Effector memory CD4-positive, alpha-beta T cell (primary cell): ENCODE measurements around the gene C9orf50.

ENCODE experiments used
- DNase-seq, 3 donors: peaks; one replicate each; pipeline ENCODE4 v3.0.0-alpha.2; 2020
- H3K27ac ChIP-seq: 2 replicates; pipeline ENCODE4 v1.7.0; 2013; ENCODE audit warnings: mild to moderate bottlenecking, low read length, moderate library complexity; ENCODE audit not compliant: insufficient read depth, poor library complexity, severe bottlenecking
- H3K27me3 ChIP-seq: replicated peaks from 2 replicates; pipeline ENCODE4 v1.7.0; 2013; ENCODE audit warnings: mild to moderate bottlenecking, low read length; ENCODE audit not compliant: insufficient read depth, control insufficient read depth, poor library complexity, severe bottlenecking
- H3K36me3 ChIP-seq: 2 replicates; pipeline ENCODE4 v1.7.0; 2013; ENCODE audit warnings: mild to moderate bottlenecking, low read length, moderate library complexity; ENCODE audit not compliant: control insufficient read depth, insufficient read depth
- H3K4me1 ChIP-seq: 2 replicates; pipeline ENCODE4 v1.7.0; 2013; ENCODE audit warnings: low read length, mild to moderate bottlenecking; ENCODE audit not compliant: control insufficient read depth, insufficient read depth, poor library complexity, severe bottlenecking
- H3K4me3 ChIP-seq: 2 replicates; pipeline ENCODE4 v1.7.0; 2013; ENCODE audit warnings: low read length, low read depth, mild to moderate bottlenecking; ENCODE audit not compliant: insufficient read depth, poor library complexity, severe bottlenecking
- H3K9me3 ChIP-seq: 2 replicates; pipeline ENCODE4 v1.7.0; 2013; ENCODE audit warnings: mild to moderate bottlenecking, low read length, moderate library complexity; ENCODE audit not compliant: control insufficient read depth

C9orf50 gene

DNA sequence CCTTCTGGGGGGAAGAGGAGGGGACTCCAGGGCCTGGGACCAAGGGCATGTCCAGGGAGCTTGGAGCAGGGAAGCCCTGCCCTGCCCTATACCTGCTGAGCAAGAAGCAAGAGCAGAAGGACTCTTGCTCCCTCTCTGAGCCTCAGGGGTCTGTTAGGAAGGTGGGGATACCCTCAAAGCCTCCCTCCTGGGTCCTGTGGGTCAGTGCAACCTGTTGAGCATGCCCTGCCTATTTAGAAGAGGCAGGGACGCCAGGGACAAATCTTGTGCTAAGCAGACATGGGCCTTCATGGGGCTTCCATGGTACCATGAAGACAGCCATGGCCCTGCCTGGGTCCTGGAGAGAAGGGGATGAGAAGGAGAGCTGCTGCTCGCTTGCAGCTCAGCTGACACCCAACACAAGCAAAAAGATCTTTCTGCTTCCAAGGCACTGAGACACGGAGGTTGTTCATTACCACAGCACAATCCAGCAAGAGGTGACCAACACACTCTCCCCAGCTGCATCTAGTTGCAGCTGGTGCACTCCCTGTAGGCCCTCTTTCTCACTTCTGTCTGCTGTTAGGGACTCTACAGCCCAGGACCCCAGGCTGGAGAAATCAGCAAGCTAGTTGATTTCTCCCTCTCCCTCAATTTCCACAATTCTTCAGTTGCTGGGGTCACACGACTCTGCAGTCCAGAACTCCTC is 39.3 kb downstream of the C9orf50 start:
- no peaks in the 10 kb centered on the region for H3K27me3 ChIP-seq
- DNase-seq, result no peak
- H3K4me1 ChIP-seq, result peaks cover 34% of the 10 kb centered on the region

DNA sequence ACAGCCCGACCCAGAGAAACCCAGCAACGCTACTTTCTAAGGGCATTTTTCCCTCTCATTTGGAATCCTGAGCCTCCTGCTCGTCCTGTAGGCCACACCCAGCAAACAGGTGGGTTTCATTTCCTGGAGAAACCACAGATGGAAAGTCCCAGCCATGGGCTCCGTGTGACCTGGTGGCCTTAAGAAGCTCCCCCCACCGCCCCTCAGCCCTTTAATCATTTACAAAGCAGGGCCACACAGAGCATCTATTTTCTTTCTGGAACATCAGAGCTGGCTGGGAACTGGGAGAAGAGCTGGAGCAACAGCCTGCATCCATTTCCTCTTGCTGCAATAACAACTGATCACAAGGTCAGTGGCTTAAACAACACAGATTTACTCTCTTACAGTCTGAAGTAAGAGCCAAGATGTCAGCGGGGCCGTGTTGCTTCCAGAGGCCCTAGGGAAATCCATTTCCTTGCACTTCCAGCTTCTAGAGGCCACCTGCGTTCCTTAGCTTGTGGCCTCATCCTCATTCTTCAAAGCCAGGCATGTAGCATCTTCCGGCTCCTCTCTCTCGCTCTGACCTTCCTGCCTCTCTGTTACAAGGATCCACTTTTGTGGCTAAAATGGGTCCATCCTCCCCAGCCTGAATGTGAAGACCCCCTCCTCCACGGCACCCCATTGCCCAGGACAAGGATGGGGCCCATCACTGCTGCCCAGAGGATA is 40.5 kb downstream of the C9orf50 start:
- Histone ChIP-seq H3K27ac (no peak overlapping the region), H3K4me3 (no peak overlapping the region), H3K4me1 (peaks cover 34% of the 10 kb centered on the region), H3K36me3 (no peaks in the 10 kb centered on the region), H3K27me3 (no peaks in the 10 kb centered on the region), H3K9me3 (no peaks in the 10 kb centered on the region)
- peak in 1 of 3 donors; percentile 18 for DNase-seq

More for the DNA sequence above, 39.3 kb downstream of the C9orf50 start:
- Histone ChIP-seq H3K36me3 (no peaks in the 10 kb centered on the region), H3K4me3 (no peak overlapping the region), H3K27ac (no peak overlapping the region), H3K9me3 (no peaks in the 10 kb centered on the region)

DNA sequence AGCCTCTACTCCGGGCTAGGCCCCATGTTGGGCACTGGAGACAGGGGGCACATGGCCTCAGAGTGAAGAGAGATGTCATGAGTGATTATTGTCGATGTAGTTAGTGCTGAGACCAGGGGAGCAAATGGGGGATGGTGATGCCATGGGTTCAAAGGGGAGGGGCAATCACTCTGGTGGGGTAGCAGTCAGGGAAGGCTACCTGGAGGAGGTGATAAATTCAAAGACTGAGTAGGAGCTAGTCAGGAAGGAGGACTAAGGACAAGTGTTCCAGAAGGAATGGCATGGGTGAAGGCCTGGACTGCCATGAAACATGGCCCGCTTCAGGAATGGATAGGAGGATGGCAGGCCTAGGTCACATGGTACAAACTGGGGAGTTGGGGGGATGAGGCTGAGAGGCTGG is 41.6 kb downstream of the C9orf50 start:
- Histone ChIP-seq H3K4me3 (no peak overlapping the region), H3K27me3 (no peaks in the 10 kb centered on the region), H3K27ac (no peak overlapping the region), H3K9me3 (no peaks in the 10 kb centered on the region), H3K36me3 (no peaks in the 10 kb centered on the region), H3K4me1 (peaks cover 30% of the 10 kb centered on the region)
- DNase-seq, result no peak

DNA sequence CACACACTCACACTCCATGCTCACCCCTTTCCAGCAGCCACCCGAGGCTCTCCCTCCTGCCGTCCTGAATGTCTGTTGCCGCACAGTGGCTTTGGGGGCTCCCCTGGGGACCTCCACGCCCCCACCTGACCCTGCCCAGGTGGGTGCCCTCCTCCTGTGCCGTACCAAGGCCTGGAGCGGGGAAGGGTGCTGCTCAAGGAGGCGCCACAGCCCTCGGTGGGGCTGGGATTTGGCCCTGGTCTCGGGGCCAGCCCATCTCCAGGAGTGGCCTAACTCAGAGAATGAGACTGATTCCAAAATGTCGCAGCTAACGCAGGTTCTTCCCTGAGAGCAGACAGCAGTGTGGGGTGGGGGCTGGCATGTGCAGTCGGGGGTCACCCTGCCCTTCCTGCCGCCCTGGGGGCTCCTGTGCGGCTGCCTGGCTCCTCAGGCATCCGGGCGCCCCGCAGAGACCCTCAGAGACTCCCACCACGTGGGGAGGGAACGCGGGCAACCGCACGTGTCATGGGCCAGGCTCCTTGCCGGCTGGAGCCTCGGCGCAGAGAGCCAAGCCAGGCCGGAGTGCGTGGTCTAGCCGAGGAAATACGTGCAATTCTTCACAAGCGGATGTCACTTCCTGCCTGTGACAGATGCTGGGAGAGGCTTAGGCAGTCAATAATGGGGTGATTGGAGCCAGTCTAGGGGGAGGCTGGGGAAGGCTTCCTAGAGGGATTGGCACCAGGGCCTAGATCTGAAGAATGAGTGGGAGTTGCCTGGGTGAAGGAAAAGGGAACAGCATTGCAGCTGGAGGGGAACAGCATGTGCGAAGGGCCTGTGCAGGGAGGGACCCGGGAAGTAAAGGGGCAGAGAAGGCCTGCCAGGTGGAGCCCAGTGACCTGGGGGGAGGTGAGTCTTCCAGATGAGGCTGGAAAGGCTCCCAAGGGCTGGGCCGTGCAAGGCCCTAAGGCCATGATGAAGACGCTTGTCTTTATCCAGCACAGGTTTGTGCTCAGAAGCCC is 44.1 kb downstream of the C9orf50 start:
- no peaks in the 10 kb centered on the region for H3K9me3 ChIP-seq
- no peak overlapping the region for H3K4me3 ChIP-seq
- no peaks in the 10 kb centered on the region for H3K27me3 ChIP-seq
- H3K27ac ChIP-seq, result no peak overlapping the region
- no peak for DNase-seq
- H3K4me1 ChIP-seq, result peaks cover 14% of the 10 kb centered on the region
- H3K36me3 ChIP-seq, result no peaks in the 10 kb centered on the region

DNA sequence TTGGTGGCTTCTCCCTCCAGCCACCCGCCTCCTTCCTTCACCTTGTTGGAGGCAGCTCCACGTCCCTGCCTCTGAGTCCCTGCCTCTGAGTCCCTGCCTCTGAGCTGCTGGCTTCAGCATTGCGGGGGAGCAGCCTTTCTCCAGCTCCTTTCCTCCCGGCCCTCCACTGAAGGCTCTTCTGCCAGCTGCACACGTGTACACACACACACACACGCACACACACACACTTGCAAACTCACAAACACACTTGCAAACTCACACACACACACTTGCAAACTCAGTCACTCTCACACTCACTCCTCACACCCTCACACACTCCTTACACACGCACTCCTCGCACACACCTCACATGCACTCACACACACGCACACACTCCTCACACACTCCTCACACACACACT is 45.1 kb downstream of the C9orf50 start:
- Histone ChIP-seq H3K4me1 (peaks cover 14% of the 10 kb centered on the region), H3K27ac (no peak overlapping the region)
- no peak for DNase-seq

DNA sequence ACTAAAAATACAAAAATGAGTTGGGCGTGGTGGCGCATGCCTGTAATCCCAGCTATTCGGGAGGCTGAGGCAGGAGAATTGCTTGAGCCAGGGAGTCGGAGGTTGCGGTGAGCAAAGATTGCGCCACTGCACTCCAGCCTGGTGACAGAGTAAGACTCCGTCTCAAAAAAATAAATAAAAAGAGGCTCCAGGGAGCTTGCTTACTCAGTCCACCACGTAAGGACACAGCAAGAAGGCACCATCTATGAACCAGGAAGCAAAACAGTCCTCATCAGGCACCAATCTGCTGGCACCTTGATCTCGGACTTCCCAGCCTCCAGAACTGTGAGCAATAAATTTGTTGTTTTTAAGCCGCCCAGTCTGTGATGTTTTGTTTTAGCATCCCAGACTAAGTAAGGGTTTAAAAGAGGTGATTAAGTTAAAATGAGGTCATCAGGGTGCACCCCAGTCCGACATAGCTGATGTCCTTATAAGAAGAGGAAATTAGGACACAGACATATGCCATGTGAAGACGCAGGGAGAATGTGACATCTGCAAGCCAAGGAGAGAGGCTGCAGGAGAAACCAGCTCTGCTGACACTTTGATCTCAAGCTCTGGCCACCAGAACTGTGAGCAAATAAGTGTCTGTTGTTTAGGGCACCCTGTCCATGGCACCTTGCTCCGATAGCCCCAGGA is 45.9 kb downstream of the C9orf50 start:
- no peaks in the 10 kb centered on the region for H3K36me3 ChIP-seq
- H3K4me1 ChIP-seq, result peaks cover 6% of the 10 kb centered on the region
- no peaks in the 10 kb centered on the region for H3K9me3 ChIP-seq
- H3K27me3 ChIP-seq, result no peaks in the 10 kb centered on the region
- H3K4me3 ChIP-seq, result no peak overlapping the region
- no peak for DNase-seq
- H3K27ac ChIP-seq, result no peak overlapping the region

More for the DNA sequence above, 45.1 kb downstream of the C9orf50 start:
- Histone ChIP-seq H3K27me3 (no peaks in the 10 kb centered on the region), H3K9me3 (no peaks in the 10 kb centered on the region), H3K4me3 (no peak overlapping the region), H3K36me3 (no peaks in the 10 kb centered on the region)

DNA sequence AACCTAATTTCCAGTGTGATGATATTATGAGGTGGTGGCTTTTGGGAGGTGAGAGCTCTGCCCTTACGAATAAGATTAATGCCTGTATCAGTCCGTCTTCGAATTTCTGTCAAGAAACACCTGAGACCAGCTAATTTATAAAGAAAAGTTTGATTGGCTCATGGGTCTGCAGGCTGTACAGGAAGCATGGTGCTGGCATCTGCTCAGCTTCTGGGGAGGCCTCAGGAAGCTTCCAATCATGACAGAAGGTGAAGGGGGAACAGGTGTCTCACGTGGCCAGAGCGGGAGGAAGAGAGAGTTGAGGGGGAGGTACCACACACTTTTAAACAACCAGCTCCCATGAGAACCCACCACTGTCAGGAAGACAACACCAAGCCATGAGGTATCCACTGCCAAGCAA is 46.9 kb downstream of the C9orf50 start:
- Histone ChIP-seq H3K4me1 (peaks cover 7% of the 10 kb centered on the region), H3K4me3 (no peak overlapping the region), H3K27me3 (peaks cover 5% of the 10 kb centered on the region), H3K36me3 (no peaks in the 10 kb centered on the region), H3K9me3 (no peaks in the 10 kb centered on the region), H3K27ac (no peak overlapping the region)
- DNase-seq, result no peak

DNA sequence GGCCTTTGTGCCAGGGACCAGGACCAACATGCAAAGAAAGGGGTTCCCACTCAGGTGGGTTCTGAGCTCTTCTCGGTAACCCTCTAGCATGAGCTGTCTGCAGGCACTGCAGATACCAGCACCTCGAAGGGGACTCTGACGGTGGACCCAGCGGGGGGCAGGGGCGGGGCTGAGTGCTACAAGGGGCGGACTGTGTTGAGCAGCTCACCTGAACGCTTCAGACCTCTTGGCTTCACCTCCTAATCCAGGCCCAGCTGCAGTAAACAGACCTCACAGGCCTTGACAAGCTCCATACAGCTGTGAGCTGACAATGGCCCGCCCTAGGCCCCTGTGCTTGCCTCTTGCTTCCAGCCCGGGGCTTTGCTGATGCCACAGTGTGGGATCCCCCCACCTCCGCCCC is 48.4 kb downstream of the C9orf50 start:
- H3K36me3 ChIP-seq, result no peaks in the 10 kb centered on the region
- no peak for DNase-seq
- H3K4me3 ChIP-seq, result no peak overlapping the region
- no peak overlapping the region for H3K27ac ChIP-seq
- H3K27me3 ChIP-seq, result peaks cover 5% of the 10 kb centered on the region
- no peaks in the 10 kb centered on the region for H3K9me3 ChIP-seq
- H3K4me1 ChIP-seq, result peaks cover 14% of the 10 kb centered on the region

DNA sequence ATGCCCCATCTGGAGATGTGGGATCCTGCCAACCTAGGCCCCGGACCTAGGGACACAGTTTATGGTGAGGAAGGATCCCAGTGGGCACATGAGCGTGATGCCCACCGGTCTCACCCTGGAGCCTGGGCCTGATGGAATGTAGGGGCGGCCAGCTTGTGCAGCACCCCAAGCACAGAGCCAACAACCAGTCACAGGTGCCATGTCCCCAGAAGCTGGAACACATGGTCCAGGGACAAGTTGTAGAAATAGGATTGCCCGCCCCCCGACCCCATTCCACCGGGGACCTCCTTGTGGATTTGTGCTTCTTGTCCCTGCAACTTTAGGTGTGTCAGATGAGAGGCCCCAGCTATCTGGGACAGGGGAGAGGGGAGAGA is 48.9 kb downstream of the C9orf50 start:
- H3K27ac ChIP-seq, result no peak overlapping the region
- peaks cover 14% of the 10 kb centered on the region for H3K4me1 ChIP-seq
- no peak overlapping the region for H3K4me3 ChIP-seq
- no peaks in the 10 kb centered on the region for H3K36me3 ChIP-seq
- no peaks in the 10 kb centered on the region for H3K9me3 ChIP-seq
- DNase-seq, result no peak
- H3K27me3 ChIP-seq, result peaks cover 5% of the 10 kb centered on the region
